Activated naive CD4-positive, alpha-beta T cell treated with anti-CD3 and anti-CD28 coated beads, Interleukin-2, amount 50 U/mL, for 24 hours (primary cell): Measurements from ENCODE around the gene RNF144B.

Experiments used
- H3K27ac Mint-ChIP-seq: one replicate; pipeline ENCODE4 v1.8.0; 2021; ENCODE audit warnings: mild to moderate bottlenecking, mixed read lengths
- H3K27me3 Mint-ChIP-seq: one replicate; pipeline ENCODE4 v1.8.0; 2021; ENCODE audit warnings: mixed read lengths
- H3K36me3 Mint-ChIP-seq: one replicate; pipeline ENCODE4 v1.8.0; 2021; ENCODE audit warnings: mixed read lengths
- H3K4me1 Mint-ChIP-seq: one replicate; pipeline ENCODE4 v1.8.0; 2021; ENCODE audit warnings: mixed read lengths
- H3K4me3 Mint-ChIP-seq: one replicate; pipeline ENCODE4 v1.8.0; 2021; ENCODE audit warnings: mild to moderate bottlenecking, mixed read lengths
- H3K9me3 Mint-ChIP-seq: one replicate; pipeline ENCODE4 v1.8.0; 2021; ENCODE audit warnings: mixed read lengths

RNF144B gene

DNA sequence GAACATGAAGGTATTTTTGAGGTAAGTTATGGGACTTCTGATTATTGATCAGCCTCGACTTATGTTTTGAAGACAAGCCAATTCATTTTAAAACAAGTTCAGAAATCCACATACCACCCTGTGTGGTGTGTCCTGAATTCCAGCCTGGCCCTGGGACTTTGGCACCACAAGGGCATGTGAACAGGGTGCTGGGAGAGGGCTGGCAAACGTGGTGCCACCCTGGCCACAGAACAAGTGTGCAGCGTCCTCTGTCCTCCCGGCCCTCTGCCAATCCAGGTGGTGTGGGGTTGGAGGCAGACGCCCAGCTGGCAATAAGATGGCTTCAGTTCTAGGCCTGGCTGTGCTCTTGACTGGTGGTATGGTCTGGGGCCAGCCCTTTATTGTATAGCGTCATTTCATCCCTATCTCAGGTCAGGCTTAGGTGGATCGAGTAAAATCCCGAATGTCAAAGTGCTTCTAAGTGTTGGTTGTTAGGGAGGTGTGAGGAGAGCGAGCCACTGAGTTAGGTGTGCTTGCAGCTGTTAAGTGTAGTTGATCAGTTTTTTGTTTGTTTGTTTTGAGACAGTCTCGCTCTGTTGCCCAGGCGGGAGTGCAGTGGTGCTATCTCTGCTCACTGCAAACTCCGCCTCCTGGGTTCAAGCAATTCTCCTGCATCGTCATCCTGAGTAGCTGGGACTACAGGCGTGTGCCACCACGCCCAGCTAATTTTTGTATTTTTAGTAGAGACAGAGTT is 84.2 kb downstream of the RNF144B start:
- Mint-ChIP-seq H3K27ac (no peak overlapping the region), H3K27me3 (no peaks in the 10 kb centered on the region), H3K4me3 (no peak overlapping the region), H3K36me3 (no peaks in the 10 kb centered on the region), H3K9me3 (no peaks in the 10 kb centered on the region), H3K4me1 (no peaks in the 10 kb centered on the region)

DNA sequence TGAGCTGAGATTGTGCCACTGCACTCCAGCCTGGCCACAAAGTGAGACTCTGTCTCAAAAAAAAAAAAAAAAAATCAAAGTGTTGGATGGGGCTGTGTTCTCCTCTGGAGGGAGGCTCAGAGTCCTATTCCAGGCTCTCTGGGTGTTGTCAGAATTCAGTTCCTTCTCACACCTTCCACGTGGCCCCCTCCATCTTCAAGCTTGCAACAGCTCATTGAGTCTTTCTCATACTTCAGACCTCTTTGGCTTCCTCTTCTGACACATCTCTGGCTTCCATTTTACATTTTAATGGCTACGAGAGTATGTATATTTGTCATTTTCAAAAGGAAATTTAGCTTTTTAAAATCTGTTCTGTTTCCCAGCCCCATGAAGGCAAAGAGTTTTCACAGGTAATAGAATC is 85.8 kb downstream of the RNF144B start:
- H3K27ac Mint-ChIP-seq: no peak overlapping the region
- no peak overlapping the region for H3K4me3 Mint-ChIP-seq
- no peaks in the 10 kb centered on the region for H3K9me3 Mint-ChIP-seq
- H3K4me1 Mint-ChIP-seq: peaks cover 8% of the 10 kb centered on the region
- no peaks in the 10 kb centered on the region for H3K27me3 Mint-ChIP-seq
- no peaks in the 10 kb centered on the region for H3K36me3 Mint-ChIP-seq

DNA sequence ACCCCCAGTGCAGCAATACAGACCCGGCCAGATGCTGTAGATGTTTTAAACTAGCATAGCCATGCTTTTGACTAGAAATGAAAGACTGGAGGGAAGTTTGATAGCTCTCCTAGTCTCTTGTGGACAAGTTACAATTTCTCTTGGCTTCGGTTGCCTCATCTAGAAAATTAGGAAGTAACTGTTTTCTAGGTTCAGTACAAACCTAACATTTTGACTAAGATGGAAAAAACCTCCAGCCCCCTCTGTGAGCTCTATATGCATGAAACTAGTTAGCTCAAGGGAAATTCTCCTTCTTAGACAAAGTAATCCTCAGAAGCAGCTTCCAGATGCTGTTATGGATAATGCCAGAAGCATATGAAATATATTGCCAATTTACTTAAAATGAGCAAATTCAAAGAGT is 86.6 kb downstream of the RNF144B start:
- Mint-ChIP-seq H3K4me1 (peaks cover 9% of the 10 kb centered on the region), H3K27ac (no peak overlapping the region), H3K36me3 (no peaks in the 10 kb centered on the region), H3K9me3 (no peaks in the 10 kb centered on the region), H3K4me3 (no peak overlapping the region), H3K27me3 (no peaks in the 10 kb centered on the region)

DNA sequence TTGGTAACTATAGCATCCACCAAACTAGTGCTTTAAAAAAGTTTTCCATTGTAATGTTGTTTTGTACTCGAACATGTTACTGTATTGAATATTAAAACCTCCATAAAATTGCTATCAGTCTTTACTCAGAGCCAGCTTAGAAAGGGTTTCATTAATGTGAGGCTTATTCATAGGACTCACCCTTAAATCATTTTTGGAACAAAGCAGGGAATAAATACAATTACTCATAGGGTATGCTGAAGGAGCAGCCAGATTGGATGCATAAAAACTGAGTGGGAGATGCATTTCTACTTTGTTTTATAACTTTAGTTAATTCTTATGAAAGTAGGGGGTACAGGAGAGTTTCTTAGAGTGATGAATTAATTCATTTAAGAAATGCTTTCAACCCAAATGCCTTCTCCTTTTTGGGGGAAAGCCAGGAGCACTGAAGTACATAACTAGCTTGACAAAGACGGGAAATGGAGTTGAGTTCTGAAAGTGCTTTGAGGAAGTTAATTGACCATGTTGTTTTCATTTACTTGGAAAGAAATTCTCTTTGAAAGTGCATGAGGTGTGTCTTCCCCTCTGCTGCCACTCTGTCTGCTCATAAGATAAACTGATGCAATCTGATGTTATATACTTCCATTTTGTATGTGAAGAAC is 90.3 kb downstream of the RNF144B start:
- H3K9me3 Mint-ChIP-seq: no peaks in the 10 kb centered on the region
- peaks cover 9% of the 10 kb centered on the region for H3K4me1 Mint-ChIP-seq
- no peaks in the 10 kb centered on the region for H3K27me3 Mint-ChIP-seq
- no peak overlapping the region for H3K27ac Mint-ChIP-seq
- H3K36me3 Mint-ChIP-seq: no peaks in the 10 kb centered on the region
- H3K4me3 Mint-ChIP-seq: no peak overlapping the region

DNA sequence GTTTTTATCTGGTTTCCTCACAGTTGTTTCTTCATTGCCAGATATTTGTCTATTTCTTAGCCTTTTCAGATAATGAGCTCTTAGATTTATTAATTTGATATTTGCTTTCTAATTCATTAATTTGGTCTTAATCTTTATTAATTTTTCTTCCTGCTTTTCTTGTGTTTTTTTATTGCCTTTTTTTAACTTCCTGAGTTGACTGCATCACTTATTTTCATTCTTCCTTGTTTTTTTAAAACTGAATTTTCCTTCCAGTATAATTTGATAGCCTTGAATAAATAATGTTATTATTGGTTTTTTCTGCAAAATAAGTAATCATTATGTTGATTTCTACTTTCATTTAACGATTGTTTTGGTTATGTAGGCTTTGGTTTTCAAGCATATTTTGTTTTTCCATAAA is 91.5 kb downstream of the RNF144B start:
- H3K4me1 Mint-ChIP-seq: peaks cover 9% of the 10 kb centered on the region
- no peaks in the 10 kb centered on the region for H3K36me3 Mint-ChIP-seq
- no peak overlapping the region for H3K4me3 Mint-ChIP-seq
- no peaks in the 10 kb centered on the region for H3K9me3 Mint-ChIP-seq
- no peak overlapping the region for H3K27ac Mint-ChIP-seq
- peaks cover 3% of the 10 kb centered on the region for H3K27me3 Mint-ChIP-seq

DNA sequence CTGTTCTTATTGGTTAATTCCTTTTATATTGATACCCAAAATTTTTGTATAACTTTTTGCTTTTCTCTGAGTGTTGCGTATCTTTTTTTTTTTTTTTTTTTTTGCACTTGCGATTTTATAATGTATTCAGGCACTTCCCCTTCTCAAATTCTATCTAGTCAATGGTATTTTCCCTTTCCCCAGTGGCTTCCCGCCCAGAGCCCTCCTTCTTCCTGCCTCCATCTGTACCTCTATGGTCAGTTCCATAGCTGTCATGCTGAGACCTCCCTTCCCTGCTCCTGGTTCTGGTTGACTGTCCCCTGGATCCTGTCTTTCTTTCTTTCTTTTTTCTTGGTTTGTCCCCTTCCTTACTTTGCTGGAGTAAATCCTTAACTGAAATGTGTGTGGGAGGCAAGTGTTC is 94.7 kb downstream of the RNF144B start:
- Mint-ChIP-seq H3K4me1 (peaks cover 14% of the 10 kb centered on the region), H3K27ac (no peak overlapping the region), H3K9me3 (no peaks in the 10 kb centered on the region)

DNA sequence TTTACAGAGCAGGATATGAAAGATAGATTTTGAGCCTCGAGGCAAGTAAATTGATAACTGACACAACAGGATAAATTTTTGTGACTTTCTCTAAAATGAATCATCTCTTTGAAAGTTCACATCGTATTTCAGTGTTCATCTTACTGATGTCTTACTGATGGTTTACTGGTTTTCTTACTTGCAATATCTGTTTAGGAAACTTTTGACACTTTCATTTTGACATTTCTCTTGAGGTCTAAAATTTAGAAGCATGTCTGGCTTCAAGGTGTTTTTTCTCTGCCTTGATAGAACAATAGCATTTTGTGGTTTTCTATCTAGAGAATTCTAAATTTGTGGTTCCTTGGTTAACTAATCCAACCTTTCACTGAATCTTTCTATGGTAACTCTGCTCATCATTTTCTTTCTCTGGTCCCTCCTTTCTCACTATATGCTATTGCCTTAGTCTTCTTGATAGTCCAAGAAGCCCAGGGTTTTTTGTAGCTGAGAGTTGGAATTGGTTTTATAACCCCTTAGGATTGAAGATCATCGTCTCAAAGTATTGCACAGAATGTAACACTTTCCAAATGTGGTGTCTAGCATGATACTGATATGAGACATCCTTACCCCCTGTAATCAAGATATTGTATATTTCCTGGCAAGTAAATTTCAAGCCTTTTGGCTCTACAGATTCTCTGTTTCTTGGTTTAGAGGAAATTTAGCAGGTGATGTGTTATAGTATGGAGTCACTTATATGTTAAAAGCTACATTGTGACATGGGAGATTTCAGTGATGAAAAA is 98.7 kb downstream of the RNF144B start:
- Mint-ChIP-seq H3K9me3 (no peaks in the 10 kb centered on the region), H3K36me3 (no peaks in the 10 kb centered on the region), H3K27me3 (peaks cover 7% of the 10 kb centered on the region), H3K4me3 (no peak overlapping the region), H3K27ac (no peak overlapping the region), H3K4me1 (peaks cover 5% of the 10 kb centered on the region)

More for the DNA sequence above, 94.7 kb downstream of the RNF144B start:
- Mint-ChIP-seq H3K4me3 (no peak overlapping the region), H3K36me3 (no peaks in the 10 kb centered on the region), H3K27me3 (peaks cover 7% of the 10 kb centered on the region)

DNA sequence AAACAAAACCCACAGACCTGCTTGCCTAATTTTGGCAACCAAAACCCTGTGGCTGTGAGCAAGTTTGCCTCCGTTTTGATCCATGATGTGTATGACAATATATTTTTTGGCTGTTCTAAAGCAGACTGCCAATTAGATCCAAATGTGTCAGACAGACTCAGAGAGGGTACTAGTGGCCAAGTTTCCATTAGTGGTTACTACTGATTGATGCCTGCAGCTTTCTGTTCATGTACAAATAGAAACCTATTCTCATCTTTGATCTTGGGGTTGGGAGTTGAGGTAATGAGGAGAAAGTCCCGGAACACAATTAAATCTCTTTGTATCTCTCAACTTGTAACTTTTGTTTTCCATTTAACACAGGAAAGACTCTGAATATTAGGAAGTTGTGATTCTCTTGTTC is 100.9 kb downstream of the RNF144B start:
- no peak overlapping the region for H3K27ac Mint-ChIP-seq

DNA sequence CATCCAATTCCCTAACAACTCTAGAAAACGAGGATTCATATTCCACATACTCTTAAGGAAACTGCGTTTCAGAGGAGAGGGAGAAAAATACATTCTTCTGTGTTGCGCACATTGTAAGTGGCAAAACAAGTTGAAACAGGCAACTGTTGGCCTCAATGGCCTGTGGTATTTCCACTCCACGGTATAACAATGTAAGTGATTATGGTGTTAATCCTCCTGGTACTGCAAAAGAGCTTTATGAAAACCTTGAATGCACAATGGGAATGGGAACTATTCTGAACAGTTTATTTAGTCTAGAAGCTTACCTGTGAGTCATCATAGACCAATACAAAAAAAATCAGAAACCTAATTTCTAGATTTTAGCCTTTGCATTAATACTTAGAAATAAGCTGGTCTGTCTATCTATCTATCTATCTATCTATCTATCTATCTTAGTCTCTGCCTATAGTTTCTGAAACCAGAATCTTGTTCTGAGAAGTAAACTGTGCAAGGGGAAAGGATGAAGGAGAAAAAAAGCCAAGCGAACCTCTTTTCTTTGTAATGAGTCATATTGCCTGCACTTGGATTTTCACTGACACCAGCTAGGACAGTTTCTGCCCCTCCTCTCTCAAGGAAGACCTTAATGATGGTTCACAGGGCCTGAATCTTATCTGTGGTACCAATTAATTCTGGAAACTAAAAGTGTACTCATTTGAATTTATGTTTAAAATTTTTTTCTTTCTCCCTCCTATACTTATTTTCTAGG is 101.5 kb downstream of the RNF144B start:
- Mint-ChIP-seq H3K27ac (no peak overlapping the region), H3K9me3 (no peaks in the 10 kb centered on the region), H3K36me3 (no peaks in the 10 kb centered on the region), H3K4me3 (no peak overlapping the region), H3K4me1 (peaks cover 5% of the 10 kb centered on the region), H3K27me3 (peaks cover 4% of the 10 kb centered on the region)

More for the DNA sequence above, 100.9 kb downstream of the RNF144B start:
- Mint-ChIP-seq H3K9me3 (no peaks in the 10 kb centered on the region), H3K4me3 (no peak overlapping the region), H3K4me1 (peaks cover 5% of the 10 kb centered on the region), H3K36me3 (no peaks in the 10 kb centered on the region), H3K27me3 (peaks cover 4% of the 10 kb centered on the region)

DNA sequence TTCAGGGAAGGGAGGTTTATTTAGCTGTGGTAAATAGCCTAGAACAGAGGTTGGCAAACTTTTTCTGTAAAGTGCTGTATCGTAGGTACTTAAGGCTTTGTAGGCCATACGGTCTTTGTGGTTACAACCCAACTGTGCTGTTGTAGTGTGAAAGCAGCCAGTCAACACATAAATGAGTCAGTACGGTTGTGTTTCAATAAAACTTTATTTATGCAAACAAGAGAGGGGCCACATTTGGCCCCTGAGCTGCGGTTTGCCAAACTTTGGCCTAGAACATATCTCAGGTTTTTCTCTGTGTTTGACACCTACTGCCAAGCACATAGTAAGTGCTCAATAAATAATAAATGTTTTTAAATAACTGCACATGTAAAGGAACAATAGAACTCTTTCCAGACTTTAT is 102.2 kb downstream of the RNF144B start:
- no peak overlapping the region for H3K27ac Mint-ChIP-seq
- no peaks in the 10 kb centered on the region for H3K36me3 Mint-ChIP-seq
- H3K27me3 Mint-ChIP-seq: peaks cover 4% of the 10 kb centered on the region
- H3K4me3 Mint-ChIP-seq: no peak overlapping the region
- peaks cover 5% of the 10 kb centered on the region for H3K4me1 Mint-ChIP-seq
- H3K9me3 Mint-ChIP-seq: no peaks in the 10 kb centered on the region

DNA sequence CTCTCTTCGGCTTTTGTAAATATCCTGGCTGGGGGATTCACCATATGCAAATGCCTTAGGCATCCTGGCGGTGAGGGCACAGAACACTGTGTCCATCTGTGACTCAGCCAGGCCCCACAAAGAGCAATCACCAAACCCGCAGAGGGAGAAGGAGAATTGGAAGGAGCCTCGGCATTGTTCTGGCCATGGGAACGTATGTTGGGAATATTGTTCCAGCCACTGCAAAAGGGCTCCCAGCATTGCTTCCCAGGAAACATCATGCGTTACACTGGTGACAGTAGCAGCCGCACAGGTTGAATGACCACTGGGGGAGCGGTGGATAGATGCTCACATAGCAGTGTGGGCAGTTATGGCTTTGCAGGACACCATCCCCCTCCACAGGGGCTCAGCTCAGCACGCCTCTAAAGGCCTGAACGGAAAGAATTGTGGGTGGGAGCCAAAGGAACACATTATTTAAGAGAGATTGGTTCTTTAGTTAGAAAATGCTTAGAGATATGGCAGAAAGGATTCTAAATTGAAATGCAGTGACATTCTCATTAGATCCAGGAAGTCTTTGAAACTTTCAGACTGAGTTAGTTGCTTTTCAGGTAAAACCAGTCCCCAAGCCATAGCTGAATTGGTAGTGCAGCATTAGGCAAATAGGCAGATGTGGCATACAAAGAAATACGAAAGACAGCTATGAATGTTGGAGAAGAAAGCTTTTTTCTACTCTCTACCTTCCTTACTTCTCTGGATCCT is 104.3 kb downstream of the RNF144B start:
- H3K4me3 Mint-ChIP-seq: no peak overlapping the region
- no peaks in the 10 kb centered on the region for H3K36me3 Mint-ChIP-seq
- no peaks in the 10 kb centered on the region for H3K9me3 Mint-ChIP-seq
- no peak overlapping the region for H3K27ac Mint-ChIP-seq
- no peaks in the 10 kb centered on the region for H3K4me1 Mint-ChIP-seq
- H3K27me3 Mint-ChIP-seq: peaks cover under 1% of the 10 kb centered on the region

DNA sequence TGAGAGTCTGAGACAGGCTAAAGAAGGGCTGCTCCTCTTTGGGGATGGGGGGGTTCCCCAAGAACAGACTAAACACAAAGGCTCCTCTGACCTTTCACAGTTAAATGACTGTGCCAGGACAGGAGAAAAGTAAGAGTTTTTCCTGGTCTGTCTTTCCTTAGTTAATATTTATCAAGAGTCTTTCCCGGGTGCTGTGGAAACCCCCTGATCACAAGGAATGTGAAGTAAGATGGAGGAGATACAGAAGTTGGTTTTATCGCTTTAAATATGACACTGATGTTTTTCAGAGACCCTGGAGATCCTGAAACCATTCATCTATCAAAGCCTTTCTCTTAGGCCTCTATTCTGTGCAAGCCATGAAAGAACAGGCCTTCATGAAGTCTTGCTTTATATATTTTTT is 105.8 kb downstream of the RNF144B start:
- no peak overlapping the region for H3K27ac Mint-ChIP-seq
- H3K4me1 Mint-ChIP-seq: no peaks in the 10 kb centered on the region
- H3K4me3 Mint-ChIP-seq: no peak overlapping the region

DNA sequence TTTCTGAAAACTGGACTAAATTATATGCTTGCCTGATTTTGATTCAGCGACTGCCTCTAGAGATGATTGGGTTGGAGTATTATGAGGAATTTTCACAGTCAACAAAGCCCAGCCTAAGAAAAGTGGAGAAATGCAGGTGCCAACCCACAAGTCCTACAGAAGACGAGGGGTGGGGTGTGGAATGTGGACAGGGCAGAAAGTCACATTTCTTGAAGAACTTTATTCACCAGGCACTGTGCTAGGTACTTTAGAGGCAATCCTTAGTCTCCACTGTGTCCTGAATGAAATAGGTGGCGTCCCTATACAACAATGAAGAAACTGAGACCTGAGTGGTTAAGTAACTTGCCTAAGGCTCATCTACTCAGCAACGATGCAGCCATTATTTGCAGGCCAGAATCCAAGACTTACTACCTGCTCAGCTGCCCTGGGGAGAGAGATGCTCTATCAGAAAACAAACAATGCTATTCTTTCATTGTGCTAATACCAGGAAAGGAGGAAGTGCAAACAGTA is 106.3 kb downstream of the RNF144B start:
- Mint-ChIP-seq H3K4me3 (no peak overlapping the region), H3K4me1 (no peaks in the 10 kb centered on the region), H3K36me3 (no peaks in the 10 kb centered on the region), H3K27ac (no peak overlapping the region), H3K27me3 (peaks cover 2% of the 10 kb centered on the region), H3K9me3 (no peaks in the 10 kb centered on the region)

More for the DNA sequence above, 105.8 kb downstream of the RNF144B start:
- Mint-ChIP-seq H3K36me3 (no peaks in the 10 kb centered on the region), H3K27me3 (peaks cover 2% of the 10 kb centered on the region), H3K9me3 (no peaks in the 10 kb centered on the region)

DNA sequence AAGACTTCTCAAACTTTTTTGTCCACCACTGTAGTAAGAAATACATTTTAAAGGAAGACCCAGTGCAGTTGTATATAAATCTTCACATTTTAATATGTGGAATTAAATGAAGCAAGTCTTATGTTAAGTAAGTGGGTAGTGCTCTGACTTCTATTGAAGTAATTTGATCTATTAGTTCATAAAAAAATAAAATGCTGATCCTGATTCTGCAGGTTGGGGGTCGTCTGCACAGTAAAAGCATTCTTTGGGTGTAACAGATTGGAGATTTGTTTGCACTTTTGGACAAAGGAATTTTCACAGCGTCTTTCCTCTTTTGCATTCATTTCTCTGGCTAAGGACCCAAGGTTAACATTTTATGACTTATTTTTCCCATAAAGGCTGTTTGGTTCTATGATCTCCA is 106.8 kb downstream of the RNF144B start:
- no peak overlapping the region for H3K4me3 Mint-ChIP-seq
- H3K27me3 Mint-ChIP-seq: peaks cover 2% of the 10 kb centered on the region
- H3K36me3 Mint-ChIP-seq: no peaks in the 10 kb centered on the region
- no peak overlapping the region for H3K27ac Mint-ChIP-seq
- no peaks in the 10 kb centered on the region for H3K9me3 Mint-ChIP-seq
- no peaks in the 10 kb centered on the region for H3K4me1 Mint-ChIP-seq

DNA sequence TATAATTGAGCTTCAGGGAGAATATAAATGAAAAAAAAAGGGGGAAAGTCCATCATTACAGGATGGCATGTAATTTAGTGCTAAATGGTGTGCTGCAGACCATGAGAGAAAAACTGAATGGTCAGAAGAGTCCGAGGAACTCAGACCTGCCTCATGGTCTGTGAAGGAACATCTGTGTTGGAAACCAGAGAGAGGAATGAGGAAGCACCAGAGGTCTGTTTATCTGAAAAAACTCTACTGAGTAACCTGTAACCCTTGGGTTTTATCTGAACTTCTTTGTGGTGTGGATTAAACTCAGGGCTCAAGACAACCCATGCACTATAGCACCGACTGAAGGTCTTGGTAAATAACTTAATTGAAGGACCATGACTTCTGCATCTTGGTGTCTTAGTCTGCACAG is 108.1 kb downstream of the RNF144B start:
- Mint-ChIP-seq H3K4me3 (no peak overlapping the region), H3K27me3 (peaks cover 2% of the 10 kb centered on the region), H3K9me3 (no peaks in the 10 kb centered on the region), H3K27ac (no peak overlapping the region), H3K4me1 (no peaks in the 10 kb centered on the region), H3K36me3 (no peaks in the 10 kb centered on the region)
